HTERT RPE-1 (cell line): ENCODE measurements around the gene MTMR3.

Experiments
- in situ Hi-C: fragments of 300-500 bp; cut with MboI; formaldehyde crosslinking; loops from 4 replicates; pipeline ENCODE4 v1.14.3; 2020; ENCODE audit warnings: low sequenced_read_pairs

MTMR3 gene

DNA sequence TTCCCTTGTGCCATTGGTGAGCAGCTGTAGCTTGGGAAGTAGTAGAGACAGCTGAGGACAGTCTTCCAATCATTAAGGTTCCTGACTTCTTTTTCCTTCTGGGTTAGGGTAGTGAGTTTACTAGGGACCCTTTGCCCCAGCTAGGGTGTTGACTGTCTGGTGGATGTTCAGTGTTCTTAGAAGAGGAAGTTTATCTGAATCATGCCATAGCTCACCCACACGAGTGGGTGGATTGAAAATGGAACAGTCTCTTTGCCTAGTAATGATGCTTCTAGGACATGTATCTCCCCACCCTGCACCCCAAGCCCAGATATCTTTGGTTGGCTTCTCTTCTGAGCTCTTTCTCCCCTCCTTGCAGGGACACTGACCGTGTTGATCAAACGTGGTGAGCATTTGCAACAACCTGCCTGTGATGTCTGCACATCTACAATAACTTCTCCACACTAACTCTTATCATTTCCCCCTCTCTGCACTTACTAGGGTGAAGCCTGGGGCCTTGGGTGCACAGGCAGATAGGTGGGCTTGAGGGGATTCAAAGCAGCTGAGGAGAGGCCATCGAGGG is 140.2 kb downstream of the MTMR3 start:
- in situ Hi-C loops: no loop called here

DNA sequence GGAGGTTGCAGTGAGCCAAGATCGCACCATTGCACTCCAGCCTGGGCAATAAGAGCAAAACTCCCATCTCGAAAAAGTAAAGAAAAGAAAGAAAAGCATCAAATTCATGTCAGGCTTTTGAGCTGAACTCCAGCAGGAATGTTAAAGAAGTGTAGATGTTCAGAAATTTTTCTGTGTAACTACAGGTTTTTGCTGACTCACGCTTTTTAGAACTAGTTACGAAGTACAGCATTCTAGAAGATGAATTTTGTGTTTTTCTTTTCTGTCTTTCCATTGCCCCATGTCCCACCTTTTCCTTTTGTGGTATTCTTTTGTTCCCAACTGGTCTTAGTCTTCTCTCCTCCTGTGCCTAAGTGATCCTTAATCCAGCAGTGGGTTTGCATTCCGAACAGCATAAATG is 141.3 kb downstream of the MTMR3 start:
- in situ Hi-C loops: no loop called here

DNA sequence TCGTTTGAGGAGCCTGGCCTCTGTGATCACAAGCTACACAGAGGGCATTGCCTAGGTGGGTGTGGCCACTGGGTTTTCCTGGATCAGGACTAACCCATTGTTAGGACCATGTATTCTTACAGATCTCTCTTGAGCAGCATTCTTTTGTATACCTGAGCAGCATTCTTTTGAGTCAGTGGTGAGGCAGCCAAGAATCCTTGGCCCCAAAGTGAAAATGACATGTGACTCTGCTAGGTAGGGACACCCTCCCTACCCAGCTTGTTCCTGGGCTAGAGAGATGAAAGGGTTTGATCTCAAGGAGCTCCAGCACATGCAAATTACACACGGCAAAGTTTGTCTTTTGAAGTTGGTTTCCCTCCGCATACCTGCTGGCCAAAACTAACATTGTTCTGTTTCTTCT is 142.2 kb downstream of the MTMR3 start:
- in situ Hi-C loops: no loop called here

DNA sequence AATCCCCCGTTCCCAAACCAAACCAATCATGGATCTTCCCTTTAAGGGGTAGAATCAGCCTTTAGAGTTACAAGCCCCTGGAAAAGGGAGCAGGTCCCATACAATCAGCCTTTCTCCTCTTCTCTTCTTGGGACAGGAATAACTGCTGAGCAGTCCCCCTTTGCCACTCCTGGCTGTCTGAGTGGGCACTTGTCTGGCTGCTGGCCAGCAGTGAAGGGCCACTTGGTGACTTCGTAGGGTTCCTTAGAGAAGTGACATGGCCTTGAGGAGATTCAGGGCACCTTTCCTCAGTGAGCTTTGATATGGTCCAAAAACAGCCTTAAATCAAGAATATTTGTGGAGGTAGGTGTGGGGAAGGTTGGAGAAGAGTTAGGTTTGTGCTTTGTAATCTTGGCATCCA is 143.8 kb downstream of the MTMR3 start:
- in situ Hi-C loops: no loop called here

DNA sequence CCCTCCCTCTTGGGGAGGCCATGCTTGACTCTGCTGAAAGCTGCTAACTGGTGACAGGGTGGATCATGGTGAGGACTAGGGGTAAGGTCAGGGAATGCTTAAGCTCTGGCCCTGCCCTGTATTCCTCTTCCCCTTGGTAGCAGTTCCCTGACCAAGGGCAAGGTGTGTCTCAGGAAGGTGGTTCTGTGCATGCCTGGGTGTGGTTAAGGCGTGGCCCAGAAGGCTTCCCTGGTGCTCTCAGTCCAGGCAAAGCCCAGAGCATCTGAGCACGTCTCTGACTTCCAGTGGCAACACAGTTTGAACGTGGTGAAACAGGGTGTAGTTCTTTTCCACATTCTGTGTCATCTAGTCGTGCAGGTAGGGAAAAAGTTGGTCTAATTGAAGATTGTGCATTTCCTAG is 144.2 kb downstream of the MTMR3 start:
- in situ Hi-C loops: no loop called here

DNA sequence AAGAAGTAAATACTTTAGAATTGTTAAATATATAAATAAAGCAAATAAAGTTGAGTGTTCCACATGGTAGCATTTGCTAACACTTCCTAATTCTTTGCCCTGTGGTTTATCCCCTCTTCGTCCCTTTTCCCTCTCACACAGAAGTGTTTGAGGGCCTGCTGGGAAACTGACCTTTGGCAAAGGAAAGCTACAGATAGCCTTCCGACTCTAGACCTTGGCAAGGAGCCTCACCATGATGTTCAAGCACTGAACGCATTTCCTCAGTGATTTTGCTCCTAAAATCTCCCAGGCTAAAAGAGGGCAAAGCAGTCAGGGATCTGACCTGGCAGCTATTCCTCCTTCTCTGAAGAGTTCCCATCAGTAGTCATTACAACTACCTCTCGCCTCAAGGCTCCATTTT is 144.8 kb downstream of the MTMR3 start:
- in situ Hi-C loops: no loop called here

DNA sequence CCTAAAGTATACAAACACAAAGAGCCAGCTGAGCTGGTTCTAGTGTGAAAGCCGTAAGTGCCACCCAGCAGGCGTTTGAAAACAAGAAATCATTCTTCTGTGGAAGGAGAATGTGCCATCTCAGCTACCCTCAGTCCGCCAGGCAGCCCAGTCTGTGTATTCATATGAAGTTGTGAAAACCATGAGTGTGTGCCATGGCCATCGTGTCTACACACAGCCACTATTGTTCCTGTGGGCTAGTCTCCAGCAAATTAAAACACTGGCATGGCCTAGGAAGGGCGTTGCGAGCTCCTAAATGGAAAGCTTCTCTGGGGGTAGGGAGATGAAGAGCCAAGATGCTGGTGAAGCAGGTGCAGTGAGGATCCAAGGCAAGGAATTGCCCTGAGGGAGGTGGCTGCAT is 145.8 kb downstream of the MTMR3 start:
- in situ Hi-C loops: no loop called here

DNA sequence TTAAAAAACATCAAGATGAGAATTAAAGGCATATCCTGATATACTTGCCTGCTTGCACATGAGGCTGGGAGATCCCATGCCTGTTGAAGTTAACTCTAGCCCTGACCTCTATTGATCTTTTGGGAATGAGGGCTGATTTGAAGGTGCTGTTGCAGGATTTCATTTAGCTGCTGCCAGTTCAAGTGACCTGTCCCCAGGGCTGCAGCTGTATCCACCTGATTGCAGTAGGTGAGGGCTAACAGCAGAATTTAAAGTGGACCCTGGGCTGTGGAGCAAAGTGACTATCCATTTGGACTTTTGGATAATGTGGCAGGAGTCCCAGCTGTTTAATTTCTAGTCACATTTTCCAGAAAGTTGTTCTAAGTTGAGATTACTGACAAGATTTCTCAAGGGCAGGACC is 146.5 kb downstream of the MTMR3 start:
- in situ Hi-C loops: no loop called here

DNA sequence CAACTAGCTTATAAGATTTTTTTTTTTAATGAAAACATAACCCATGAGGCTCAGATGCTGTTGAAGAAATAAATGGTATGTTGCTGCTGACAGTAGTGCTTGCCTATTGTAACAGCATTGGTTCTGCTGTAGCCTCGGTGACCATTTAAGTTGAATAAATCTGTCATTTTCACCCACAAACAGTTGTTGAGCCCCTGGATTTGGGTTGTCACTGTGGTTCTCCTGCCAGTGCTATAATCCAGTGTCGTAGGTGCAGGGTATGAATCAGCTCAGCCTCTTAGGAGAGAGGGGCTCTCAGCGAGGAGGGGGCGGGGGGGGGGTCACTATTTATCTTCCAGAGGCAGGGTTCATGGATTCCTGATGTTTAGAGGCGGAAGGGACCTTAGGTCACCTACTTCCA is 147.4 kb downstream of the MTMR3 start:
- in situ Hi-C loops: no loop called here

DNA sequence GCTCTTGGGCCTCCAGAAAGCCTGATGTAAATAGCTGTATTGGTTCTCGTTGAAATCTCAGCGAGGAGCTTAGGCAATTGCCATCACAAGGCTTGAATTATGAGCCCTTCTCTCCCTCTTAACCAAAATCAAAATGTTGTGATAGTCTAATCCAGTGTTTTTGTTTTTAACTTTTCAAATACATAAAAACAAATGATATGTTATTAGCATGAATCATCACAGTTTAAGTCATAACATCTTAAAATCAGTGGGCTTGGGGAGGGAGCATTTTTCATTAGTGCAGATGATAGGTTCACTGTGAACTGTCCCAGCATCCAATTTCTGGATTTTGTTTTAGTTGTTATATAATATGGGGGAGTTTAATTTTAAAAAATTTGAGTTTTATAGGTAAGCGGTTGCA is 148.4 kb downstream of the MTMR3 start:
- in situ Hi-C loops: no loop called here

DNA sequence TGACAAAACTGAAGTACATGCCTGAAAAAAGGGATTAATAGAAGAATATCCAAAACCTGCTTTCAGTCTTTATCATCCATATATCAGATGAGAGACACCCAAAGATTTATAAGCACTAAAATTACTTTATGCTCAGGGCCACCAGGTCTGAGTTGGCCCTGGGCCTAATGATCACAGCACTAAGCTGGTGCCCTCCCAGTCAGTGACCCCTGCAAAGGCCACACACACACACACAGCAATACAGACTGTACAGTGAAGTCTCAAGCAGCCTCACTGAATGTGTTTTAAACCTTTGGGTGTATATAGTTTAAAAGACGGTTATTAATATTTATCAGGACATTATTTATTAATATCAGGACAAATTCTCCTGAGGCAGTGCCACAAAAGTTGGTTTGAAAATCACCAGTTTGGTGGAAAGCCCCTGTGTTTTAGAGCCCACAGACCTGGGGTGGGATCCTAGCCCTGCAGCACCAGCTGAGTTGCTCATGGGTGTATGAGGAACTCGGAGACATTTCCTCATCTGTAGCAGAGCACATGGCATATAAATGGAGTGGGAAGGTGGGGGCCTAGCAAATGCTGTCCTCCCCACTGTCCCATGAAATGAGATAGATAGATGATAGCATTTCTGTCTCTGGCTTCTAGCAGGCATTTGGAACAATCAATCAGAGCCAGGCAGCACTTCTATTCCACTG is 148.9 kb downstream of the MTMR3 start:
- in situ Hi-C loops: no loop called here

DNA sequence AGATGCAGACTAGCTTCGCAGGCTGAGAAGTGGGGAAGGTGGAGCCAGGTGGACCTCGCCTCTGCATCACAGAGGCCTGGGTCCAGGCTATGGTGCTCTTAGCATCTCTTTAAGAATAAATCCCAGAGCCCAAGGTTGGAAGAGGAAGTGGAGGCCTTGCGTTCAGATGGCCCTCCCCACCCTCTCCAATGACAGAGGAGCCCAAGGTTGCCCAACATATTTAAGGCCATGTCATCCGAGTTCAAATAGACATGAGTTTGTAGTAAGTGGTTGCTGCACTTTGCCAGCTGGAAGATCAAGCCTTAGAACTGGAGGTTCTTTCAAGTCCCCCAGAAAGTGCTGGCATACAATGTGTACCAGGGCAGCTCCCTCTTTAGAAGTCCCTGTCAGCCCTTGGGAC is 150.2 kb downstream of the MTMR3 start:
- in situ Hi-C loops: no loop called here

DNA sequence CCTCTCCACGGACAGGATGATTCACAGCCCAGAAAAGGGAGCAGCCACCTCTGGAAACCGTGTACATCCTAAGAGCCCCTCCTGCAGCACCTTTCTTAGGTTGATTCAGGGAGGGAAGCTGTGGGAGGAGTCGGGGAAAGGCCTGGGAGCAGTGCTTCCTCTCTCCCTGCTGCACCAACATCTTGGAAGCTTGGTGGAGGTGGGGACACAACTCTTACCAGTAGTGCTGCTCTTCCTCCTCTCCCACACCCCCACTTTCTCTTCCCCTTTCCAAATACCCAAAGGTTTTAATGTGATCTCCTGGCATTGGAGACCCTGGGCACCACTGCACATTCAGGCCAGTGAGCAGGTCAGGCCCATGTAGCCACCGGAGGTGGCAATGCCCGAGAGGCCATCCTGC is 150.9 kb downstream of the MTMR3 start:
- in situ Hi-C loops: no loop called here

DNA sequence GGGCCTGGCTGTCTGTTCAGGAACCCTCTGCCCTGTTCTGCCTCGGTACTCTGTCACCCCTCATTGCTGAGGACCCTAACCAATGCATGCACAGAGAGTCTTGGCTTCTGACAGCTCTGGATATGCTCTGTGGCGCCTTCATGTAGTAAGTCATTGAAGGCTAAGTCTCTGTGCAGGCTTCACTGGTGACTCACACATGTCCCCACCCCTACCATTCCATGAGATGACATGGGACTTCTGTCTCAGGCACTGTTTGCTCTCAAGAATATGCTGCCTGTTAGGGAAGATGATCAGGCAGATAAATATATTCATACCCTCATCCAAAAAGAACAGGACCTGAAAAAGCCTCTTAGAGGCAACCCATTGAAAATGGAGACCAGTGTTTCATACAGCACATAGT is 153.7 kb downstream of the MTMR3 start:
- in situ Hi-C loops: no loop called here

DNA sequence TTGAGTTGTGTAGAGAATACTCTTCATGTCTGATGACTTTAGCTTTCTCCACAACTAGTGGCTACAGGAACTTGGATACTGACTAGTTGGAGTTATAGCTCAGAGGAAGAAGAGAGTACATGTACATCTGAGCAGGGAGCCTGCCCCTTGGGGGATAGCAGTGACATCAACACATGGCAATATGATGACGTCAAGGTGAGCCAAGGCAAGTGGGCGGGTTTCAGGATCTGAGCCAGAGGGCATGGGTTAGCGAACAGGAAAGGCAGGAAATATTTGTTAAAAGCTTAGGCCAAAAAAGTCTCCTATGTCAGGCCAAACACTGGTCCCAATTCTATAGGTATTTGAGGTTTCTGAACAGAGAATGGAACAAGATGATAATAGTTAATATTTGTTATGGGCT is 155.2 kb downstream of the MTMR3 start:
- in situ Hi-C loops: no loop called here

DNA sequence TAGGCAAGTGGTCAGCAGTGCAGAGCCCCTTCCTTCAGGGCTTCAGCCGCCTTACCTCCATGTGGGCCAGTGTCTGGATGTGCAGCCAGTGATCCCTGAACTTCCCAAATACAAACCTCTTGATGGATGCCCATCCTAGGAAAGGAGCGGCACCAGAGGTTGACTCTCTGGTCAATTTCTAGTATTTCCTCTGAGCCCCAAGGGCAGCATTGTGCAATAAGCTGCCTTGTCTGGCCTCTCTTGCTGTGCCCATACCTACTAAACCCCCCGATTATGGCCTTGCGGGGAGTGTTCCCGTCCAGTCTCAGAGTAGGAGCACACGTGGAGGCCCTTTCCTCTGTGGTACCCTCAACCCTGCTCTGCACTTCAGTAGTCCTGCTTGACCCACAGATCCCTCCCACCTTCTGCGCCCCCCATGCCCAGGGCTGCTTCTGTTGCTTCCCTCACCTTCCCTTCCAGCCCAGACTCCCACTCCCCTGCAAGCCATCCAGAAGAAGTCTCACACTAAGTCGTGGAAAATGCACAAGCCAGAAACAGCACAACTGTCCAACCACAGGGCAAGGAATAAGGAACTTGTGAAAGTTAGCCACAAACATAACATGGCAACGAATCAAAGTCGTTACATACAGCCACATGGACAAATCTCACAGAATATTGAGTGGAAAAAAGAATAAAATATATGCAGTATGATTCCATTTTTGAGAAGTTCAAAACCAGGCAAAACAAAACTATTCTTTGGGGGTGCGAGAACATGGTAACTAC is 157.7 kb downstream of the MTMR3 start:
- in situ Hi-C loops: no loop called here

DNA sequence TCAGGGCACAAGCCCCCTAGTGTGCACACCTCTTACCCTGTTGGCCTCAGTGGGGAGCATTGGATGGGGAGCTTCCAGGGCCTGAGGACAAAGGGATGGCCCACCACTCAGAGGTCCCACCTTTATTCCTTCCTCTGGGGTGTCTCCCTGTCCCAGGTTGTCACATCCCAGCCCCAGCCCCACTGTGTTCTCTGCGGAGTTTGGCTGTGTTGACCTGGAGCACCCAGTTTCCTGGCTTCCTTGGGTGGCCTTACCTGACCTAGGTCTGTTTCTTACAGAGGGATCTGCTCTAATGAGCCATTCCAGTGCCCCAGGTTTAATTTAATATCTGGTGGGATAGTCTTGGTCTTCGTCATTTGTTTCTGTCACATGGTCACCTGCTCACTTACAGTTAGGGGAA is 158.5 kb downstream of the MTMR3 start:
- in situ Hi-C loops: no loop called here

DNA sequence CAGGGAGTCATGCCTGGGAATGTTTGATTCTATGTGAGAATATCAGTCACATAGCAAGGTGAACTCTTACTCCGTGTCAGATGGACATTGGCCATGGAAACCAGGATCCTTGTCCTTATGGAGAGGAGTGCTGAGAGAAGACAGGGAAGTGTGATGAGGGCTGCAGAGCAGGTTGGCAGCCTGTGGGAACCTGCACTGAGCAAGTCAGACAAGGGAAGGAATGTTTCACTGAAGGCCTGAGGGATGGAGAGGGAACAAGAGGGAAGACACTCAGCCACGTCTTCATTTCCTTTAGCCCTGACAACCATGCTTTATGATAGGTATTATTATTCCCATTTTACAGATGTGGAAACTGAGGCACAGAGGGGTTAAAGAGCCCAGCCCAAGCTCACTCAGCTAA is 158.9 kb downstream of the MTMR3 start:
- in situ Hi-C loops: no loop called here

DNA sequence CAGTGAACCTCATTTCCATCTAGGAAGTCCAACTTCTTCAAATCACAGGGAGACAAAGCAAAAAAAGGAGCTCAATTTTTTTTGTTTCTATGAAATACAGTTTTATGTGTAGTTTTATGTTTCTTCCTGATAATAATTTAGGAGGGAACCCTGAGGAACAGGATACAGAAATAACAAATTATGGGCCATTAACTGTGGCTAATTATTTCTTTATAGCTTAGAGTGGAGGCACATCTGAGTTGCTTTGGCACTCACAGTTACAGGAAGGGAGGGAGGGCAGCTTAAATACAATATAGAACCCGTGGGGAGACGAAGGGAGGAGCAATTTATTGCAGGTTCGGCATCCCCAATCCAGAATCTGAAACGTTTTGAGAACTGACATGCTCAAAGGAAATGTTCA is 160.2 kb downstream of the MTMR3 start:
- in situ Hi-C loops: no loop called here

DNA sequence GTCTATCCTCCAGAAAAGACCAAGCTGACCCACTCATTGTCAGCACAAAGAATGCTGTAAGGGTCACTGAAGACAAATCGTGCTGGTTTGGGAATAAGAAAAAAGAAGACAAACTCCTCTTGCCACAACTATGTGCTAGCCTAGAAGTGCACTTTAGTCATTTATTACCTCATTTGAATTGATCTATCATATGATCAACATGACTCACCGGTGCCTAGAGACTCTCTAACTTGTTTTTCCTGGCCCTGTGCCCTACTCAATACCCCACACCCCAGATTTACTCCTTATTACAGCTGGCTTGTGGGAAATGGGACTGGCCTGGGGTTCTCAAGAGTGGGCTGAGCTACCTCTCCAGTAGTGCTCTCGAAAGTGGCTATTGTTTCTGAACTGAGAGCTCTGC is 161.4 kb downstream of the MTMR3 start:
- in situ Hi-C loops: no loop called here

DNA sequence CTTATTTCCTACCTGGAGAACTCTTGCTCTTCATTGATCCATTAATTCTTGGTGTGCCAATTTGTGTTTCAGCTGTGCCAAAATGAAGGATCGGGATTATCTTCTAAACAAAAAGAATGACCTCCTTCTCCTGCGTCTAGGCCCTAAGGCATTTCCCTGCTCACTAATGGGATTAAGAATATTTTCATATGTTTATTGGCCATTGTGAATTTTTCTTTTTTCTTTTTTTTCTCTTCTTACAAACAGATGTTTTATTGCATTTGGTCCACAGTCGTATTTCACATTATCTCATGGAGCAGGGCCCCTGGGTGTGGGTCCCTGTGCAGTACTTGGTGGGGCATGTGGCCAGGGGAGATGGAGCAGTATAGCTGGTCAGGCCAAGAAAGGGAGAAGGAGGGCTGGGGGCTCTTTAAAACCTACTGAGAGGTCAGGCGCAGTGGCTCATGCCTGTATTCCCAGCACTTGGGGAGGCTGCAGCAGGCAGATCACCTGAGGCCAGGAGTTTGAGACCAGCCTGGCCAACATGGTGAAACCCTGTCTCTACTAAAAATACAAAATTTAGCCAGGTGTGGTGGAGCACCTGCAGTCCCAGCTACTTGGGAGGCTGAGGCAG is 162.0 kb downstream of the MTMR3 start:
- in situ Hi-C loops: no loop called here

DNA sequence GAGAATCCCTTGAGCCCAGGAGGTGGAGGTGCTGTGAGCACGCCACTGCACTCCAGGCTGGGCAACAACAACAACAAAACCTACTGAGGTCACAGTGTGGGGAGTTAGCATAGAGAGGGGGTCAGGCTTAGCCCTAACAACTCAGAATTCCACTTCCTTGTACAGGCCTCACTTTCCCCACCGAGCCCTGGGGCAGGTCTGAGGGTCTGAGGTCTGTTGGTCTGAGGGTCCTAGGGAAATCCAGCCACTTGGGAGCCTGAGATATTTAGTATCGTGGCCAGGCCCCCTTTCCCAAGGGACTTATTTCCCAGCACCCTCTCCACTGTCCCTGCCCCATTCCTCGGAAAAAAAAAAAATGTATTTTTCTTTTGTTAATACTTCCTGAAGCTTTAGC is 162.5 kb downstream of the MTMR3 start:
- in situ Hi-C loops: no loop called here
